Upper lobe of left lung (tissue), 6 donors: Measurements from ENCODE around the gene ADPRHL1. TPM values are rescaled to one million over a fixed set of nuclear protein-coding genes. Genes with fewer than 3 reads are reported as not detected.

ENCODE experiments used
- ATAC-seq, 2 donors: fragments of 200-7000 bp; cut with Tn5 transposase; one replicate each; pipeline ENCODE4 v1.9.1; 2022; ENCODE audit warnings: mild to moderate bottlenecking in 2 of 2, moderate library complexity in 2 of 2; ENCODE audit not compliant: low FRiP score in 2 of 2
- DNase-seq, 2 donors: peaks; one replicate each; pipeline ENCODE4 v3.0.0-alpha.2; 2019 to 2020
- H3K27ac ChIP-seq, 4 donors: fragments of 200-600 bp; sonication (generic); one replicate each; pipeline ENCODE4 v1.5.1; 2016 to 2019
- H3K27me3 ChIP-seq, 4 donors: fragments of 200-600 bp; sonication (generic); one replicate each; pipeline ENCODE4 v1.5.1; 2017 to 2019
- H3K36me3 ChIP-seq, 4 donors: fragments of 200-600 bp; sonication (generic); one replicate each; pipeline ENCODE4 v1.5.1; 2016 to 2019
- H3K4me1 ChIP-seq, 4 donors: fragments of 200-600 bp; sonication (generic); one replicate each; pipeline ENCODE4 v1.5.1; 2018 to 2019
- H3K4me3 ChIP-seq, 4 donors: fragments of 200-600 bp; sonication (generic); one replicate each; pipeline ENCODE4 v1.5.1; 2017 to 2019; ENCODE audit warnings: mild to moderate bottlenecking in 2 of 4, moderate library complexity in 1 of 4
- H3K9me3 ChIP-seq, 4 donors: fragments of 200-600 bp; sonication (generic); one replicate each; pipeline ENCODE4 v1.5.1; 2018 to 2019
- EP300 ChIP-seq, 4 donors: sonication (generic); formaldehyde crosslinking; IDR thresholded peaks; one replicate each; pipeline ENCODE4 v1.5.1; 2017; ENCODE audit warnings: antibody characterized with exemption in 4 of 4, control low read depth in 2 of 4
- POLR2A ChIP-seq, 4 donors: fragments of 450-650 bp; IDR thresholded peaks; one replicate each; pipeline ENCODE4 v1.5.1; 2016 to 2017; ENCODE audit warnings: antibody characterized with exemption in 4 of 4, mild to moderate bottlenecking in 2 of 4
- POLR2AphosphoS5 ChIP-seq, 2 donors: sonication (generic); formaldehyde crosslinking; IDR thresholded peaks; one replicate each; pipeline ENCODE4 v1.5.1; 2017; ENCODE audit warnings: antibody characterized with exemption in 2 of 2
- WGBS, 2 donors: methylation state at CpG; one replicate each; pipeline ENCODE4 v1.1.5; 2017 to 2018; 5-methylcytosine and 5-hydroxymethylcytosine counted together
- total RNA-seq, 6 donors: library from RNA; depleted of rRNA in 4 of 6; stranded (reverse); fragments of >200 nt in 4 of 6; gene quantifications; one replicate each; pipeline versions ENCODE4 v1.1.0 to v1.2.1, GENCODE V29; 2016 to 2021
- TF ChIP-seq, protein P1 (sequence below), 6 experiments: fragments of 450-650 bp in 4 of 6; fragments of 200-600 bp in 2 of 6; sonication (generic) in 2 of 6; IDR thresholded peaks; one replicate each; pipeline ENCODE4 v1.5.1; 2016 to 2019; ENCODE audit warnings: antibody characterized with exemption in 6 of 6
- donor health status: DM: no; HTN: no; CAD: no; lungs with moderate emphysema.
- donor health status: DM: no; HTN: yes; CAD: no; lungs with severe emphysema.

Gene ADPRHL1
- total RNA-seq, 6 donors from 2014 or later: 0.59 to 6.3 (median 2.8) TPM

DNA sequence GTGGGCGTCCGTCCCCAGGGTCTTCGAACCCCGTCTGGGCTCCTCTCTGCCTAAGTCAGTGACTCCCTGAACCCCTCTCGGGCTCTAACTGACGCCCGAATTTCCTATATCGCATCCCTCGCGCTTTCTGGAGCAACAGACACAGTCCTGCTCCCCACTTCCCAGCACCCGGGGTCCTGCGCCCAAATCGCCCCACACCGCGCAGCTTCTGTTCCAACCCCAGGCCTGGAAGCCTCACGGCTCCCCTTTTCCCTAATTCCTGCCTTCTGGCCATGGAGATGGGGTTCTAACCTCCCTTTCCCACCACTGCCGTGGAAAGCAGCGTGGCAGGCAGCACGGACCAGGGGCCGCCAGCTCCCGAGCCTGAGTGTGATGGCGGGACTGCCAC, 87.7 kb downstream of the ADPRHL1 start:
- 94 to 96% methylated on average over 22 of the region's 22 CpGs for WGBS, 2 donors
- no peak overlapping the region for H3K4me3 ChIP-seq
- TF ChIP-seq, protein P1, sequence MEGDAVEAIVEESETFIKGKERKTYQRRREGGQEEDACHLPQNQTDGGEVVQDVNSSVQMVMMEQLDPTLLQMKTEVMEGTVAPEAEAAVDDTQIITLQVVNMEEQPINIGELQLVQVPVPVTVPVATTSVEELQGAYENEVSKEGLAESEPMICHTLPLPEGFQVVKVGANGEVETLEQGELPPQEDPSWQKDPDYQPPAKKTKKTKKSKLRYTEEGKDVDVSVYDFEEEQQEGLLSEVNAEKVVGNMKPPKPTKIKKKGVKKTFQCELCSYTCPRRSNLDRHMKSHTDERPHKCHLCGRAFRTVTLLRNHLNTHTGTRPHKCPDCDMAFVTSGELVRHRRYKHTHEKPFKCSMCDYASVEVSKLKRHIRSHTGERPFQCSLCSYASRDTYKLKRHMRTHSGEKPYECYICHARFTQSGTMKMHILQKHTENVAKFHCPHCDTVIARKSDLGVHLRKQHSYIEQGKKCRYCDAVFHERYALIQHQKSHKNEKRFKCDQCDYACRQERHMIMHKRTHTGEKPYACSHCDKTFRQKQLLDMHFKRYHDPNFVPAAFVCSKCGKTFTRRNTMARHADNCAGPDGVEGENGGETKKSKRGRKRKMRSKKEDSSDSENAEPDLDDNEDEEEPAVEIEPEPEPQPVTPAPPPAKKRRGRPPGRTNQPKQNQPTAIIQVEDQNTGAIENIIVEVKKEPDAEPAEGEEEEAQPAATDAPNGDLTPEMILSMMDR (IDR thresholded peaks at IDR 0.05): no peak
- TF ChIP-seq POLR2A (IDR thresholded peaks at IDR 0.05) (no peak), POLR2AphosphoS5 (IDR thresholded peaks at IDR 0.05) (no peak)
- no peaks in the 10 kb centered on the region for H3K9me3 ChIP-seq
- peaks cover 0 to 21% (median 11%) of the 10 kb centered on the region in 4 donors for H3K4me1 ChIP-seq
- H3K27ac ChIP-seq: no peak overlapping the region
- DNase-seq (peak in 1 of 2 donors; percentile 57), ATAC-seq (peak in 1 of 2 donors; percentile 13)
- H3K36me3 ChIP-seq: no peaks in the 10 kb centered on the region
- H3K27me3 ChIP-seq: peaks cover 0 to 8% (median 2%) of the 10 kb centered on the region in 4 donors

DNA sequence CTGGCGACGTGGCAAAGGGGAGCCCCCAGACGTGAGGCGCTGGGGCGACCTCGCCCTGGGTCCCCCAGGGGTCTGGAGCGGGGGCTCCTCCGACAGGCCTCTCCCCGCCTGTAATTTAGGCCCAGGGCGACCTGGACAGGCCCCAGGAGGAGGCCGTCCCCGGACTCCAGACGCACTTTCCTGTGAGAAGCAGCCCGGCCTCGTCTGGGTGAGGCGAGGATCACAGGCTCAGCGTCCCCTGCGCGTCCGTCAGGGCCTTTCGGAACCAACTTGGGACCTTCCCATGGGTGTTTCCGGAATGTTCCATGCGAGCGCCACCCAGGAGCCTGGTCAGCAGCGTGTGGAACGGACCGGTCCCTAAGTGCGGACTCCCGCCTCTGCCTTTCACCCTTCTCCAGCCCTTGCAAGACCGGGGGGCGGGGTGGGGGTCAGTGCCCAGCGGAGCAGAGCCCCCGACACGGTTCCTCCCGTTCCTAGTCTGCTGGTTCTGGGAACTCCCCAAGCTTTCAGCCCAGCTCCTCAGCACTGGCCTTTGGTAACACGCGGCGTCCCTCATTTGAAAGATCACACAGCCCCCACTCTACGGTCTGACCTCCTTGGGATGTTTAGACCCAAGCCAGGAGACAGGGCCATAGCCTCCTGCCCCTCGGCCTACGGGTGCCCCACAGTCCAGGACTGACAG, 88.2 kb downstream of the ADPRHL1 start:
- H3K9me3 ChIP-seq: no peaks in the 10 kb centered on the region
- peak overlapping the region; percentile 5 to 66 (median 58) for H3K27ac ChIP-seq
- no peaks in the 10 kb centered on the region for H3K36me3 ChIP-seq
- TF ChIP-seq, protein P1 (IDR thresholded peaks at IDR 0.05): no peak
- TF ChIP-seq POLR2AphosphoS5 (IDR thresholded peaks at IDR 0.05) (no peak), EP300 (IDR thresholded peaks at IDR 0.05) (no peak), POLR2A (IDR thresholded peaks at IDR 0.05) (no peak)
- DNase-seq (no peak), ATAC-seq (peak; percentile 4 to 30)
- 87 to 90% methylated on average over 31 to 32 of the region's 41 CpGs for WGBS, 2 donors
- peaks cover 0 to 21% (median 11%) of the 10 kb centered on the region in 4 donors for H3K4me1 ChIP-seq
- H3K27me3 ChIP-seq: peaks cover 0 to 8% (median 2%) of the 10 kb centered on the region in 4 donors
- peak overlapping the region in 3 of 4 donors; percentile 54 to 84 (median 77) for H3K4me3 ChIP-seq

DNA sequence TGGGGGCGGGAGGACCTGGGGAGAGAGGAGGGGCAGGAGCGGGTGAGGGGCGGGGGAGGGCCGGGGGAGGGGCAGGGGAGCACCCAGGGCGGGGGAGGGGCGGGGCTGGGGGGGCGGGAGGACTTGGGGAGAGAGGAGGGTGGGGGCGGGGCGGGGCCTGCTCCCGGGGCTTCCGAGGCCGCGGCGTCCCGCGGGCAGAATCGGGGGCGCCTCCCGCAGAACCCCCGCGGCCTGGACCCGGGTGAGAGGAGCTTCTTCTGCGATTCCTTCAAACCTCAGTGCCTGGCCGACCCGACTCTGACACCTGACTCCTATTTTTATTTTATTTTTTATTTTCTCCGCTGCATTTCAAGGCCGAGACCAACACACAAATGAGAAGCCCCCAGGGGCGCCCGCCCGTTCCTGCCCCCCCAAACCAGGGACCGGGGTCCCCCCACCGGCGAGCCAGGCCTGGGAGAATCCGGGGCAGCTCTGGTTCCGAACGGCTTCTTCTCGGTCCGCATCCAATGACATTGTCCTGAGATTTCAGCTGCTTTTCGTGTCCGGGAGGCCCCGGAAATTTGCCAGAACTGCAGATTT, 88.9 kb downstream of the ADPRHL1 start:
- Histone ChIP-seq H3K4me1 (peaks cover 0 to 21% (median 11%) of the 10 kb centered on the region in 4 donors), H3K4me3 (peak overlapping the region in 3 of 4 donors; percentile 54 to 84 (median 77)), H3K27me3 (peaks cover 0 to 8% (median 2%) of the 10 kb centered on the region in 4 donors), H3K27ac (peak overlapping the region; percentile 5 to 66 (median 58)), H3K9me3 (no peaks in the 10 kb centered on the region), H3K36me3 (no peaks in the 10 kb centered on the region)
- peak in 1 of 2 donors; percentile 26 for ATAC-seq
- TF ChIP-seq POLR2A (IDR thresholded peaks at IDR 0.05): no peak
- no peak for TF ChIP-seq EP300 (IDR thresholded peaks at IDR 0.05)
- TF ChIP-seq, protein P1 (IDR thresholded peaks at IDR 0.05): no peak
- no peak for TF ChIP-seq POLR2AphosphoS5 (IDR thresholded peaks at IDR 0.05)
- 17 to 33% methylated on average over 16 to 30 of the region's 41 CpGs for WGBS, 2 donors
- peak in 1 of 2 donors; percentile 84 for DNase-seq

- ATAC-seq (no peak), DNase-seq (no peak)
- TF ChIP-seq, protein P1 (IDR thresholded peaks at IDR 0.05): no peak
- TF ChIP-seq POLR2A (IDR thresholded peaks at IDR 0.05): no peak
- no peak for TF ChIP-seq POLR2AphosphoS5 (IDR thresholded peaks at IDR 0.05)
- TF ChIP-seq EP300 (IDR thresholded peaks at IDR 0.05): no peak
- Histone ChIP-seq H3K27me3 (peaks cover 0 to 8% (median 2%) of the 10 kb centered on the region in 4 donors), H3K4me3 (no peak overlapping the region), H3K9me3 (no peaks in the 10 kb centered on the region), H3K36me3 (no peaks in the 10 kb centered on the region), H3K4me1 (peaks cover 0 to 21% (median 11%) of the 10 kb centered on the region in 4 donors), H3K27ac (no peak overlapping the region)
- WGBS, 2 donors: 59 to 68% methylated on average over 7 of the region's 7 CpGs
These were observed 91.9 kb downstream of the ADPRHL1 start for GRCh38 chr13:113361406-113361805.
